NCI-H1048 (cell line): ENCODE data around the gene KLHDC8A.
"Not testable (repeated sequence)": the region's sequence is repeated elsewhere in the genome, so short reads cannot be mapped to it uniquely, and the experiment has no call there.

Experiments
- DNase-seq: peaks from one replicate; lab custom pipeline; 2025; lab: John Stamatoyannopoulos, UW

The KLHDC8A gene

GRCh38 chr1:205356440-205357139 is at the start of gene KLHDC8A:
Gene KLHDC8A (minus strand): TSS chr1:205356922. CDS start chr1:205343604, 13,318 bp downstream.
- DNase-seq, result no peak

- DNase-seq, result not testable (repeated sequence)
Observed at GRCh38 chr1:205406252-205406651, 49.5 kb upstream of the KLHDC8A start.

- DNase-seq, result not testable (repeated sequence)
Observed at GRCh38 chr1:205404484-205404883, 47.8 kb upstream of the KLHDC8A start.

GRCh38 chr1:205398586-205398985 is 41.9 kb upstream of the KLHDC8A start:
- DNase-seq, result no peak

GRCh38 chr1:205396967-205397616 is 40.4 kb upstream of the KLHDC8A start:
- DNase-seq, result no peak

GRCh38 chr1:205395616-205396015 is 38.9 kb upstream of the KLHDC8A start:
- DNase-seq, result no peak

- no peak for DNase-seq
Observed at GRCh38 chr1:205392650-205393049, 35.9 kb upstream of the KLHDC8A start.

GRCh38 chr1:205391386-205391785 is 34.7 kb upstream of the KLHDC8A start:
- no peak for DNase-seq

- no peak for DNase-seq
Observed at GRCh38 chr1:205387845-205388244, 31.1 kb upstream of the KLHDC8A start.

GRCh38 chr1:205382990-205383389 is 26.3 kb upstream of the KLHDC8A start:
- not testable (repeated sequence) for DNase-seq

GRCh38 chr1:205382561-205382960 is 25.8 kb upstream of the KLHDC8A start:
- no peak for DNase-seq

GRCh38 chr1:205381305-205381704 is 24.6 kb upstream of the KLHDC8A start:
- DNase-seq, result no peak

GRCh38 chr1:205380882-205381281 is 24.2 kb upstream of the KLHDC8A start:
- DNase-seq, result no peak

- DNase-seq, result no peak
Observed at GRCh38 chr1:205379056-205379455, 22.3 kb upstream of the KLHDC8A start.

GRCh38 chr1:205377355-205377754 is 20.6 kb upstream of the KLHDC8A start:
- no peak for DNase-seq

GRCh38 chr1:205376739-205377138 is 20.0 kb upstream of the KLHDC8A start:
- DNase-seq, result no peak

GRCh38 chr1:205375835-205376545 is 19.3 kb upstream of the KLHDC8A start:
- no peak for DNase-seq

- DNase-seq, result no peak
Observed at GRCh38 chr1:205374210-205375078, 17.7 kb upstream of the KLHDC8A start.

- DNase-seq, result no peak
Observed at GRCh38 chr1:205373798-205374175, 17.1 kb upstream of the KLHDC8A start.

- no peak for DNase-seq
Observed at GRCh38 chr1:205373022-205373797, 16.5 kb upstream of the KLHDC8A start.
